Activated CD8-positive, alpha-beta memory T cell treated with anti-CD3 and anti-CD28 coated beads, Interleukin-2, amount 10 ng/mL, durations not matched to agents 7 days and 5 days (primary cell): Measurements from ENCODE around the gene PSENEN. TPM values are rescaled to one million over a fixed set of nuclear protein-coding genes. Genes with fewer than 3 reads are reported as not detected.
A peak's percentile ranks its signal among the peaks of the same experiment; 100 is the strongest.

Experiments used
- ATAC-seq: fragments of 150-1000 bp; cut with Tn5 transposase; one replicate; pipeline ENCODE4 v1.10.0; 2021; ENCODE audit warnings: moderate library complexity
- CTCF ChIA-PET: fragments of 350-600 bp; sonication (Branson Sonifier 250); formaldehyde crosslinking; loops from one replicate; lab custom pipeline; 2021; ENCODE audit warnings: antibody characterized with exemption; lab: Charles Lee
- DNase-seq: peaks from one replicate; pipeline ENCODE4 v3.0.0-alpha.2; 2020
- H3K27ac Mint-ChIP-seq: one replicate; pipeline ENCODE4 v1.8.0; 2021; ENCODE audit warnings: mild to moderate bottlenecking, mixed read lengths
- H3K27me3 Mint-ChIP-seq: one replicate; pipeline ENCODE4 v1.8.0; 2021; ENCODE audit warnings: mixed read lengths
- H3K36me3 Mint-ChIP-seq: one replicate; pipeline ENCODE4 v1.8.0; 2021; ENCODE audit warnings: mild to moderate bottlenecking, mixed read lengths
- H3K4me1 Mint-ChIP-seq: one replicate; pipeline ENCODE4 v1.8.0; 2021; ENCODE audit warnings: mixed read lengths
- H3K4me3 Mint-ChIP-seq: one replicate; pipeline ENCODE4 v1.8.0; 2021; ENCODE audit warnings: mild to moderate bottlenecking, moderate library complexity, mixed read lengths
- H3K9me3 Mint-ChIP-seq: one replicate; pipeline ENCODE4 v1.8.0; 2022; ENCODE audit warnings: low read depth, mixed read lengths
- total RNA-seq, 2 experiments: library from RNA; stranded (reverse); gene quantifications; one replicate each; pipeline ENCODE4 v1.2.3, GENCODE V29; 2021

PSENEN gene, protein sequence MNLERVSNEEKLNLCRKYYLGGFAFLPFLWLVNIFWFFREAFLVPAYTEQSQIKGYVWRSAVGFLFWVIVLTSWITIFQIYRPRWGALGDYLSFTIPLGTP
- 10 to 100 TPM; 39.1 to 49.0 TPM for total RNA-seq

GRCh38 chr19:35745328-35746086, at the start of gene PSENEN, which contains the start of gene U2AF1L4:
Gene PSENEN (plus strand): TSS chr19:35745651. CDS start chr19:35745931, 280 bp downstream.
Gene U2AF1L4 (minus strand): TSS chr19:35745418. CDS start chr19:35745391, 27 bp downstream.
- peak within 1 kb of the TSS; percentile 89 for H3K4me3 Mint-ChIP-seq

GRCh38 chr19:35695895-35696422, 49.5 kb upstream of the PSENEN start:
- Mint-ChIP-seq H3K4me1 (peaks cover 17% of the 10 kb centered on the region), H3K27me3 (no peaks in the 10 kb centered on the region), H3K9me3 (no peaks in the 10 kb centered on the region), H3K27ac (no peak overlapping the region), H3K4me3 (no peak overlapping the region), H3K36me3 (no peaks in the 10 kb centered on the region)
- DNase-seq (no peak), ATAC-seq (no peak)
- CTCF ChIA-PET, result interaction anchor here (2.0 to 12.3 kb wide), 2 partner anchors 10 to 17 kb away, joined by 9 to 254 read pairs; partner anchors contain the start of gene ZBTB32

More at GRCh38 chr19:35745328-35746086, at the start of gene PSENEN, which contains the start of gene U2AF1L4:
- H3K4me1 Mint-ChIP-seq, result peaks cover 67% of the 10 kb centered on the region
- H3K36me3 Mint-ChIP-seq, result peaks cover 10% of the 10 kb centered on the region
- CTCF ChIA-PET, result interaction anchor here (0.6 to 2.7 kb wide), 10 partner anchors 15 to 1340 kb away, joined by 3 to 12 read pairs (median 4); no protein-coding TSS in a partner anchor
- DNase-seq (peak; percentile 99), ATAC-seq (peak; percentile 58)
- H3K27me3 Mint-ChIP-seq, result no peaks in the 10 kb centered on the region
- no peaks in the 10 kb centered on the region for H3K9me3 Mint-ChIP-seq
- peak within 1 kb of the TSS; percentile 100 for H3K27ac Mint-ChIP-seq

DNA sequence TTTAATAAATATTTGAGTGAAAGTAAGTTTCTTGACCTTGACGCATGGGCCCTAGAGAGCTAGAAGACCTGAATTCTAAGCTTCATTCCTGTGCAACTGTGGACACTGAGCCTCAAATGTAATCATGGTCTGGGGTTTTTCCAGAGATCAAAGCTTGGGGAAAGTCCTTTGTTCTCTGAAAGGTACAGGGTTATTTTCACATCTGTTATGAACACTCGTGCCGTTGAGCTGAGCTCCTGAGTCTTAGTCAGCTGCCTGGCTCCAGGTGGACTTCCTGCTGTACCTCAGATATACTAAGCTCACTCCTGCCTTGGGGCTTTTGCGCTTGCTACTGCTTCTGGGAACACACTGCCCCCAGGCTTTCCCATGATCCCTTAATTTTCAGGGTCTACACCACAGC, 48.6 kb upstream of the PSENEN start:
- Mint-ChIP-seq H3K9me3 (no peaks in the 10 kb centered on the region), H3K36me3 (no peaks in the 10 kb centered on the region), H3K4me1 (peaks cover 17% of the 10 kb centered on the region), H3K27ac (no peak overlapping the region), H3K4me3 (no peak overlapping the region), H3K27me3 (no peaks in the 10 kb centered on the region)
- ATAC-seq (no peak), DNase-seq (no peak)
- CTCF ChIA-PET, result interaction anchor here (1.1 to 12.3 kb wide), 3 partner anchors 17 to 207 kb away, joined by 3 to 254 read pairs (median 12); no protein-coding TSS in a partner anchor

GRCh38 chr19:35702223-35703012, 43.0 kb upstream of the PSENEN start:
- Mint-ChIP-seq H3K36me3 (peaks cover 1% of the 10 kb centered on the region), H3K4me3 (peak overlapping the region; percentile 97), H3K27ac (peak overlapping the region; percentile 98), H3K9me3 (no peaks in the 10 kb centered on the region), H3K4me1 (peaks cover 13% of the 10 kb centered on the region), H3K27me3 (no peaks in the 10 kb centered on the region)
- CTCF ChIA-PET, result interaction anchor here (0.8 to 12.3 kb wide), 9 partner anchors 8 to 229 kb away, joined by 3 to 254 read pairs (median 7); partner anchors contain the start of genes IGFLR1 and LIN37
- peak; percentile 98 for DNase-seq
- ATAC-seq, result peak; percentile 100

DNA sequence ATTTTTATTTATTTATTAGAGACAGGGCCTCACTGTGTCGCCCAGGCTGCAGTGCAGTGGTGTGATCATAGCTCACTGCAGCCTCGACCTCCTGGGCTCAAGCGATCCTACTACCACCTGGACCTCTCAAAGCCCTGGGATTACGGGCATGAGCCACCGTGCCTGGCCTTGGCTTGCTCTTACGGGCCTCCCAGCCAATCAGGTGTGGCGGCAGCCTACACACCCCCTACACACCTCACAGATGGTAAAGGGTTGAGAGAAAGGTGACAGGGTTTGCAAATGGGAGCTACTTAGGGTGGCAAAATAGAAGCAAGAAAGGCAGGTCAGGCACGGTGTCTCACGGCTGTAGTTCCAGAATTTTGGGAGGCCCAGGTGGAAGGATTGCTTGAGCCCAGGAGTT, 42.1 kb upstream of the PSENEN start:
- peaks cover 16% of the 10 kb centered on the region for H3K4me1 Mint-ChIP-seq
- ATAC-seq (no peak), DNase-seq (no peak)
- no peaks in the 10 kb centered on the region for H3K27me3 Mint-ChIP-seq
- H3K9me3 Mint-ChIP-seq, result no peaks in the 10 kb centered on the region
- peaks cover 1% of the 10 kb centered on the region for H3K36me3 Mint-ChIP-seq
- H3K4me3 Mint-ChIP-seq, result no peak overlapping the region
- CTCF ChIA-PET, result interaction anchor here (1.0 to 12.3 kb wide), 6 partner anchors 9 to 228 kb away, joined by 5 to 254 read pairs (median 10); partner anchors contain the start of gene LIN37
- H3K27ac Mint-ChIP-seq, result no peak overlapping the region

DNA sequence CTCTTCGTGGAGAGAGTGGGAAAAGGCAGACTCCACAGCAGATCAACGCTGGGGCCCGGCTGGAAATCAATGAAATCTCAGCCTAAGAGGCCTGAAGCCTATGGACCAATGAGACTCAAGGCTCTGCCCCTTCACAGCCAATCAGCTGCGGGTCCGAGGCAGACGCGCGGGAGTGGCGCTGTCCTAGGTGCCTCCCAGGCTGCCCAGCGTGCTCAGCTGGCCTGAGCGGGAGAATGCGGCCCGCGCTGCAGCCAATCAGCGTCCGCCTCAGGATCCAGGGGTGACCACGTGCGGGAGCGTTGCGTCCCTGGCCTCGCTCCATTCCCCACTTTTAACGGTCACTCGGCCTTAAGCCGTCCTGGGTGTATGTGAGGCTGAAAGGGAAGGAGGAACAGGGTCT, 41.2 kb upstream of the PSENEN start, which contains the start of gene ZBTB32:
TSS of gene ZBTB32 (plus strand) at position 341 of the 400 bp plus-strand sequence. CDS start 10,069 bp downstream, outside the sequence.
- no peak for DNase-seq
- no peak within 1 kb of the TSS for H3K27ac Mint-ChIP-seq
- no peaks in the 10 kb centered on the region for H3K9me3 Mint-ChIP-seq
- H3K27me3 Mint-ChIP-seq, result no peaks in the 10 kb centered on the region
- H3K4me1 Mint-ChIP-seq, result peaks cover 21% of the 10 kb centered on the region
- no peak for ATAC-seq
- H3K36me3 Mint-ChIP-seq, result peaks cover 1% of the 10 kb centered on the region
- H3K4me3 Mint-ChIP-seq, result no peak within 1 kb of the TSS
- CTCF ChIA-PET, result interaction anchor here (2.5 to 12.3 kb wide), 3 partner anchors 9 to 44 kb away, joined by 9 to 254 read pairs (median 9); partner anchors contain the start of gene LIN37

DNA sequence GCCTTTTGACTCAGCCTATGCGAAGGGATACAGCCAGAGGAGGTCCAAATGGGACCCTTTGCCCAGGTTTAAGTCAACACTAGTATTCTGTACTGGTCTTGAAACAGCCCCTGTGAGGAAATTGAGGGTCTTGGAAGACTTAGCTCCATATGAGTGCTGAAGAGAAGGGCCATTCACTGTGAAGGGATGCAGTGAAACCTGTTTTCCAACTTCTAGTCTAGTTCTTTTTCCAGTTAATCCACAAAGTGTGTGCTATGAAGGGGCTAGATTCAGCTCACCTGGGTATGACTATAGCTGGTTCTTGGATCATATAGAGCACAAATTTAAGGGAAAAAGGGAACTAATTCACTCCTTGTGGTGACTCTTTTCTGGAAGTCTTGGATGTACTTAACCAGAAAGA, 37.1 kb upstream of the PSENEN start:
- Mint-ChIP-seq H3K36me3 (peaks cover 1% of the 10 kb centered on the region), H3K4me1 (peaks cover 40% of the 10 kb centered on the region), H3K27ac (peak overlapping the region; percentile 37), H3K4me3 (no peak overlapping the region), H3K27me3 (no peaks in the 10 kb centered on the region), H3K9me3 (no peaks in the 10 kb centered on the region)
- DNase-seq (no peak), ATAC-seq (no peak)
- CTCF ChIA-PET, result interaction anchor here (1.3 to 1.6 kb wide), 2 partner anchors 11 to 14 kb away, joined by 6 to 8 read pairs; no protein-coding TSS in a partner anchor

DNA sequence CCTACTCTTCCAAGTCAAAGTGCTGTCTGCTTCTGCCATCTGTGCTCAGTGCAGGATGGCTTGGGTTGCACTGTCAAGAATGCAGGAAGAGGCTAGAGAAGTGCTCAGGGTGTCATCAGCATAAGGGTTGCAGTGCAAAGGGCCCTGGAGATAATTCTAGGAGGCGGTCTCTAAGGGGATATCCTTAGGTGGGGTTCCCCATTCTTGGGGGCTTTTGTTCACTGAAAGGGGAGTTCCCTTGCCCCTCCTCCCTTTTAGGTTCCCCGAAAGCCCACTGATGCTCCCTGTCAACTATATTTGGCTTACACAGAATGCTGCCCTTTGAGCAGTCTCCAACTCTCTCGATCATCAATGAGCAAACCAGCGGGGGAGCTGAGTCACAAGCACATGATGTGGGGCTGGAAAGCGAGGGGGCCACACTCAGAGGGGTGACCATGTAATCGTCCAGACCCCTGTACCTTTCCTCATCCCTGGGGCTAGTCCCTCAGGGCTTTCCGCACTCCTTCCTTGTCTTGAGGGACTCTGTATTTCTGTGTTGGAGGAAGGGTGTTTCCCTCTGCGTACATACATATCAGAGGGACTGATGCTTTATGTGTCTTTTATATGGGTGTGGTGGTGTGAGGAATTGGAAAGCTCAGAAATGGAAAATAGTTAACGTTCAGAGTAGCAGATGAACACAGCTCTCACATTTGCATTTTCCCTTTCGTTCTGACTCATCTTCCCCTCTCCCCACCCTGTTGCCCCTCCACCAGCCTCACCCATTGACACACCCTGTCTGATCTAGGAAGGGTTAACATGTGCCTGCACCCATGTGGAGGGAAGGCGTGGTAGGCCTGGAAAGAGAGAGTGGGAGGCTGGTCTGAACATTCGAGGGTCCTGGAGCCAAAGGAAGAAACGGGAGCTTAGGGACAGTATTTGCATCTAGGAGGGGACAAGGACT, 34.4 kb upstream of the PSENEN start:
- Mint-ChIP-seq H3K9me3 (no peaks in the 10 kb centered on the region), H3K4me1 (peaks cover 51% of the 10 kb centered on the region), H3K36me3 (peaks cover 25% of the 10 kb centered on the region), H3K27ac (peak overlapping the region; percentile 99), H3K27me3 (no peaks in the 10 kb centered on the region), H3K4me3 (peak overlapping the region; percentile 60)
- peak; percentile 87 for DNase-seq
- CTCF ChIA-PET, result interaction anchor here (0.8 to 6.6 kb wide), 7 partner anchors 13 to 220 kb away, joined by 3 to 254 read pairs (median 4); partner anchors contain the start of gene LIN37
- ATAC-seq, result peak; percentile 50

- ATAC-seq (peak; percentile 33), DNase-seq (peak; percentile 95)
- Mint-ChIP-seq H3K9me3 (no peaks in the 10 kb centered on the region), H3K36me3 (peaks cover 32% of the 10 kb centered on the region), H3K4me3 (peak overlapping the region; percentile 89), H3K4me1 (peaks cover 56% of the 10 kb centered on the region), H3K27me3 (no peaks in the 10 kb centered on the region), H3K27ac (peak overlapping the region; percentile 99)
- CTCF ChIA-PET, result interaction anchor here (0.9 to 6.6 kb wide), 7 partner anchors 15 to 65 kb away, joined by 3 to 254 read pairs (median 4); partner anchors contain the start of genes COX6B1, LIN37 and PSENEN
These were observed 32.6 kb upstream of the PSENEN start for GRCh38 chr19:35712567-35713505.

DNA sequence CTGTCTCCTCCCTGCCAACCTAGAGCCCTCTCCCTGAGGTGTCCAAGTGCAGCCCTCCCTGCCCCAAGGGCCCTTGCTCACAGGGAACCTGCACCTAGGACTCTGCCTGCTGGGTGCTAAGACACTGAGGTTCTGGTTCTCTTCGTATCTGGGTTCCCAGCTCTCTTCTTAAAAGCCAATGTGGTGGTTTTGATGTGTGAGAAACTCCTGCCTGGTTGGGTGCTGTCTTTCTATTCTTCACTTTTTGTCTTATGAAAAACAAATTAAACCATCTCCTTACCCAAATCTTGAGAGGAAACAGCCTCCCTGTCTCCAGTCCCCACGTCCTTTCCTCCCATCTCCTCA, 32.0 kb upstream of the PSENEN start:
- Mint-ChIP-seq H3K9me3 (no peaks in the 10 kb centered on the region), H3K36me3 (peaks cover 32% of the 10 kb centered on the region), H3K4me3 (peak overlapping the region; percentile 89), H3K27ac (peak overlapping the region; percentile 99), H3K4me1 (peaks cover 52% of the 10 kb centered on the region), H3K27me3 (no peaks in the 10 kb centered on the region)
- CTCF ChIA-PET, result interaction anchor here (0.9 to 6.6 kb wide), 5 partner anchors 16 to 65 kb away, joined by 4 to 254 read pairs (median 5); partner anchors contain the start of genes COX6B1, LIN37 and PSENEN
- DNase-seq (no peak), ATAC-seq (no peak)
